C4-2B (cell line): Measurements from ENCODE around the gene IFT20.

Source experiments
- CTCF ChIP-seq: fragments of 450-650 bp; conservative IDR thresholded peaks from 2 replicates; pipeline ENCODE4 v1.5.1; 2017; ENCODE audit warnings: mild to moderate bottlenecking
- ZFX ChIP-seq: fragments of 450-650 bp; IDR thresholded peaks from 2 replicates; pipeline ENCODE4 v1.6.1; 2017

DNA sequence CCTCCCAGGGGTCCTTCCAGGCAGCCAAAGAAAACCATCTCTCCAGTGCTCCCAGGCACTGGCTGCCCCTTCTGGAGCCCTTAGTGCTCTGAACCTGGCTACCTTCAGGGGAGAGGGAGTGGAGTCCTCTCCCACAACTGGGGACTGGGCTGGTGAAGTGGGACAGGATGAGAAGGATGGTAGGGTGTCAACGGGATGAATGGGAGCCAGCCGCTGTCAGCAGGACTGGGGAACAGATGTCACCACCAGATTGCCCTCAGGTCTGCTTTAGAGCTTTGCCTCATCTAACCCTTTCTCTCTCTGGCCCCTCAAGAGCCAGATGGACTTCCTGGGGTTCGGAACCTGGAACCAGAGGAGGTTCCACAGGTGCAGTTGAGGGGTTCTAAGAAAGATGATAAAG is 30.2 kb upstream of the IFT20 start:
- TF ChIP-seq CTCF (no peak), ZFX (no peak)
